Pulmonary artery endothelial cell (primary cell): Measurements from ENCODE around the gene ADAMTS10. TPM values are rescaled to one million over a fixed set of nuclear protein-coding genes. Genes with fewer than 3 reads are reported as not detected.
"Not testable (repeated sequence)": the region's sequence is repeated elsewhere in the genome, so short reads cannot be mapped to it uniquely, and the experiment has no call there.

ENCODE experiments used
- DNase-seq: peaks from one replicate; pipeline ENCODE4 v3.0.0-alpha.2; 2011; ENCODE audit warnings: low read depth, low spot score
- total RNA-seq: library from RNA; depleted of rRNA; stranded (reverse); fragments of >200 nt; gene quantifications from 2 replicates; pipeline ENCODE4 v1.2.3, GENCODE V29; 2014

The ADAMTS10 gene
- total RNA-seq, 1 donor from 2014 or later, result 2.0 TPM

- no peak for DNase-seq
Measured at GRCh38 chr19:8626842-8627241, 16.3 kb upstream of the ADAMTS10 start.

DNA sequence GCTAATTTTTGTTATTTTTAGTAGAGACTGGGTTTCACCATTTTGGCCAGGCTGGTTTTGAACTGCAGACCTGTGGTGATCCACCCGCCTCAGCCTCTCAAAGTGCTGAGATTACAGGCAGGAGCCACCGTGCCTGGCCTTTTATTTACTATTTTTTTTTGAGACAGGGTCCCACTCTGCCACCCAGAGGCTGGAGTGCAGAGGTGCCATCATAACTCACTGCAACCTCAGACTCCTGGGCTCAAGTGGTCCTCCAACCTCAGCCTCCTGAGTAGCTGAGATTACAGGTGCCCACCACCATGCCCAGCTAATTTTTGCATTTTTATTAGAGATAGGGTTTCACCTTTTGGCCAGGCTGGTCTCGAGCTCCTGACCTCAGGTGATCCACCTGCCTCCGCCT lies 12.4 kb upstream of the ADAMTS10 start:
- not testable (repeated sequence) for DNase-seq

- DNase-seq, result no peak
Measured at GRCh38 chr19:8618751-8619150, 8.2 kb upstream of the ADAMTS10 start.

DNA sequence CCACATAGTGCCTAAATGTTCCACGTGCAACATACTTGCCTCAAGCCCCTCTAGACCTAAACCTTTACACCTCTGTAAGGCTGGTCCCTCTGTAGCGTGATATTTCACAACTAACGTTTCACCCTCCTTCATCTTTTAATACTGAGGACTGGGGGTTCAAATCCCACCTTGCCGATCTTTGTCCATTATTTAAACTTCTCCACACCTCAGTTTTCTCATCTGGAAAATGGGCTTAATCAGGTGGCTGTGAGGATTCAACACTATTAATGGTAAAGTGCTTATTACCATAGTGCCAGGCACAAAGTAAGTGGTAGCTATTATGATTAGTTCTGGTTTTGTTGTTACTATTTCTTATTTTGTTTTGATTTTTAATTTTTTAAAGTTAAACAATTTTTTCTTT lies 7.5 kb upstream of the ADAMTS10 start:
- DNase-seq, result no peak

DNA sequence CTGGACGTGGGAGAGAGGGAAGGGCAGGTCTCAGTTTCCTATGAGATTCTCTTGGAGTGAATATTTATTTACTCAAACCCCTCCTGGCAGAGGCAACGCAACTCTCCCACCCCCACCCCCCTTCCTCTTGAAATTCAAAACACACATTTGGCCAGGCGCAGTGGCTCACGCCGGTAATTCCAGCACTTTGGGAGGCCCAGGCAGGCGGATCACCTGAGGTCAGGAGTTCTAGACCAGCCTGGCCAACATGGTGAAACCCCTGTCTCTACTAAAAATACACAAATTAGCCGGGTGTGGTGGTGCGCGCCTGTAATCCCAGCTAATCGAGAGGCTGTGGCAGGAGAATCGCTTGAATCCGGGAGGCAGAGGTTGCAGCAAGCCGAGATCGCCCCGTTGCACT lies 6.8 kb upstream of the ADAMTS10 start:
- not testable (repeated sequence) for DNase-seq

GRCh38 chr19:8616861-8617260 lies 6.3 kb upstream of the ADAMTS10 start:
- DNase-seq, result no peak

- no peak for DNase-seq
Measured at GRCh38 chr19:8615813-8616596, 5.5 kb upstream of the ADAMTS10 start.

DNA sequence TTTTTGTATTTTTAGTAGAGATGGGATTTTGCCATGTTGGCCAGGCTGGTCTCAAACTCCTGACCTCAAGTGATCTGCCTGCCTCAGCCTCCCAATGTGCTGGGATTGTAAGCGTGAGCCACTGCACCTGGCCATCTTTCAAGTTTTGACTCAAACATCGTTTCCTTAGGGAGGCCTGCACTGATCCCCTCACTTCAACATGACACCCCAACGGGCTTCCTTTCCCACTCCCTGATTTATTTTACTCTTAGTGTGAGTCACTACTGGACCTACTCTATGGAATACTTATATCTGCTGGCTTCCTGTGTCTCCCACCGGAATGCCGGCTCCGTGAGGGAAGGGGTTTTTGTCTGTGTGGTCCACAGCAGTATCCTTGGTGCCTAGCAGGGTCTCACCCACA lies 4.5 kb upstream of the ADAMTS10 start:
- DNase-seq, result no peak

DNA sequence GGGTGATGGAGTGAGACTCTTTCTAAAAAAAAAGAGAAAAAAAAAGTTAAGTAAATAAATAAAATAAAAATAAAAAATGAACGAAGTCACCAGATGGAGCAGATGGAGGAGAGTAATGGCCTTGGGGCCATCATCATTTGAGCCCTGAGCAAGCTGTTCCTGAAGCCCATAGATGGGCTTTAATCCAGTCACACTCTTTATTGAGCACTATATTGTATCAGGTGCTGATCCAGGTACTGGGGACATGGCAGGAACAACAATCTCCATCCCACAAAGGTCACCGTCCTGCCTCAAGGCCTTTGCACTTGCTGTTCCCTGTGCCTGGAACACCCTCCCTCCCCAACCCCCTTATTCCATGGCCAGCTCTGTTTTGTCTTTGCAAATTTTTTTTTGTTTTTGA lies 3.9 kb upstream of the ADAMTS10 start:
- DNase-seq, result no peak

DNA sequence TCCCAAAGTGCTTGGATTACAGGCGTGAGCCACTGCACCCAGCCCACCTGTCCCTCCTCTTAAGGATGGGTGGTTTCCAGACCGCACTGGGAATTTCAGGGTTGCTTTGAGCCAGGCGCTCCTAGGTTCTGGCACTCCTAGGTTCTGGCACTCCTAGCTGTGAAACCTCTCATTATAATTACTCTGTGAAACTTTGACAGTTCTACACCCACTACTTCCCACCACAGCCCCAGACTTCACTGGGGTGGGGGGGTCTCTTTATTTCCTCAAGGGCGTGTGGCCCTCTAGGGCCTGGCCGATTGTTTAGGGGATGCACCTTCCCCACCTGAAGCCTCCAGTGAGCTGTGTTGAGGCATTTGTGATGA lies 2.3 kb upstream of the ADAMTS10 start:
- DNase-seq, result no peak

DNA sequence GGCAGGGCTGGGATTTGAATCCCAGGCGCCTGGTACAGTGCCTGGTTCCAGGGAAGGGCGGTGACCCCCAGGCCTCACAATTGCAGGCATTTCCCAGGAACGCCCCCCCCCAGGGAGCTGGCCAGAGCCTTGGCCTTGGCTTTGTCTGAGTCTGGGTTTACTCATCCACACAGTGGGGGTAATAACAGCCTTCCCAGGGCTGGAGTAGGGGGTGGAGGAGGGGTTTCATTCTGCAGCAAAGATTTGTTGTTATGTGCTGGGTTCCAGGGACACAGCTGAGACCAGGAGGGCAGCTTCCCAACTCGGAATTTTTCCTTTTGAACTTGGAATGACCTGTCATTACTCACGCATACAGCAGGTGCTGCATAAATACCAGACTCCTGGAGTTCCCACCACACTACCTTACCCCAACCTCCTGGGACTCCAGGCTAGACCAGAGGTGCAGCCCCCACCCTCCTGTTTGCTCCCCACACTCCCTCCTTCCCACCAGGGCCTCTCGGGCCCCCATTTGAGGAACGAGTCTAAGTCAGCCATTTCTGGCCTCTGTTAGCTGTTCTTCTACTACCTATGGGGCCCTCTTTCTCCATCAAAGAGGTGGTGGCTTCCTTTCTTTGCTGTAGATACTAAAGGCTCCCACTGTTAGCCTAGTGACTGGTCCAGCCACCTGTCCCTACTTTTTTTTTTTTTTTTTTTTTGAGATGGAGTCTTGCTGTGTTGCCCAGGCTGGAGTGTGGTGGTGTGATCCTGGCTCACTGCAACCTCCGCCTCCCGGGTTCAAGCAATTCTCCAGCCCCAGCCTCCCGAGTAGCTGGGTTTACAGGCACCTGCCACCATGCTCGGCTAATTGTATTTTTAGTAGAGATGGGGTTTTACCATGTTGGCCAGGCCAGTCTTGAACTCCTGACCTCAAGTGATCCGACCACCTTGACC lies 1.6 kb upstream of the ADAMTS10 start:
- no peak for DNase-seq

DNA sequence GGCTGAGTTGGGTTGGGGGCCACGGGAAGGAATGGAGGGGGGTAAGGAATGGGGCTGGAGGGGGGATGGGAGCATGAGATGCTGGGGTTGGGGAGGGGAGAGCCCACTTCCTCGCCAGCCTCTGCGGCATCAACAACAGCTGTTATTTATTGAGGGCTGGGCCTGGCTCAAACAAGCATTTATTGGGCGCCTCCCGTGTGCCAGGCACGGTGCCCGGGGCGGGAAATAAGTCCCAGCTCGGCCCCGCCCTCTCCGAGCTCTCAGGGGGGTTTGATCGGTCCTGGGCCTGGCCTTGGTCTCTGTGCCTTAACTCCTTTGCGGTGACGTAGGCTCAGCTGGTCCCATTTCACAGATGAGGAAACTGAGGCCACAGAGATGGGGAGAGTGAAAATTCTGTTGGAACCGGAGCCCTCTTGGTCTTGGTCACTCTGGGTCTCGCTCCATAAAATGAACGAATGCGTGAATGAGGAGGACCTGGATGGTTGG lies 919 bp upstream of the ADAMTS10 start:
- no peak for DNase-seq

DNA sequence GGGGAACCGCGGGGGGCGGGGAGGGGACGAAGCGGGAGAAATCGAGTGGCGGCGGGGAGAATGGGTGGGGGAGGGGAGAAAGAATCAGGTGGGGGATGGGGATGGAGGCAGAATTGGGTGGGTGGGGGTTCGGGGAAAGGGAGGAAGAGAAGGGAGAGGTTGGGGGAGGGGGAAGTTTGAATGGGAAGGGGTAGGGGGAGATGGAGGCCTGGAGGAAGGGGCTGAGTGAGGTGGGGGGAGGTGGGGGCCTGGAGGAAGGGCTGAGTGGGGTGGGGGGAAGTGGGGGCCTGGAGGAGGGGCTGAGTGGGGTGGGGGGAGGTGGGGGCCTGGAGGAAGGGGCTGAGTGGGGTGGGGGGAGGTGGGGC lies 403 bp upstream of the ADAMTS10 start:
- no peak for DNase-seq

- no peak for DNase-seq
Measured at GRCh38 chr19:8609279-8610040, 1.1 kb downstream of the ADAMTS10 start.

- DNase-seq, result no peak
Measured at GRCh38 chr19:8608941-8609278, 1.6 kb downstream of the ADAMTS10 start.

DNA sequence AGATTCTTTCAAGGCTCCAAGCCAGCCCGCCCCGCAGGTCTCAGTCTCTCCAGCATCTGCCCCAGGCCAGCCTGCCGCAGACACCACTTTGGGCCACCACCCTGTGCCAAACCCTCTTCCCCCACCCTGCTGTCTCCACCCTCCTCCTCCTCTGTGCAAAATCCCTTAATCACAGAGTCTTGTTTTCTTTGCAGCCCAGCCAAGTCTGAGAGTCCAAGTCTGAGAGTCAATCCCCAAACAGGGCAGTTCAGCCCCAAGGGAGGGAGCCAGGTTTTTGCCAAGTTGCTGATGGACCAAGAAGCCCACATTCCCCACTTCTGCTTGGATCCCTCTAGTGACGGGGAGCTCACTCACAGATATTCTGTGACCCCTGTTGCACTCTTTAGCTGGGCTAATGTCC lies 3.1 kb downstream of the ADAMTS10 start:
- DNase-seq, result no peak

GRCh38 chr19:8605514-8605913 lies 5.0 kb downstream of the ADAMTS10 start:
- no peak for DNase-seq

GRCh38 chr19:8601796-8602195 lies 8.7 kb downstream of the ADAMTS10 start:
- DNase-seq, result no peak

DNA sequence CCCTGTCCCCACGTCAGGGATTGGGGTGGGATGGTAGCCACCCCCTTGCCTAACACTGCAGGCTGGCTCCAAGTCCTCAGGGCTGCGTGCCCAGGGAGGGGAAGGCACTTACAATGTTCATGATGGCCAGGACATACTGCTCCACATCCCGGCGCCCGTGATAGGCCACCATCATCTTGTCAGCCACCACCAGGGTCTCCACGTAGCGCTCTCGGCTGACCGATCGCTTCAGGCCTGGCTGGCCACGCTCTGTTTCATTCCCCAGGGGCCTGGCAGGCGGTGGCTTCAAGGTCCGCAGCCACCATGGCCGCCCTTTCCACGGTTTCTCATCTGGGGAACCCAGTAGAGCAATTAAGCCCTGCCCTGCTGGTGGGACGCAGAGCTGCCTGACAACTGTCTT lies 9.7 kb downstream of the ADAMTS10 start:
- no peak for DNase-seq

- no peak for DNase-seq
Measured at GRCh38 chr19:8600064-8600463, 10.5 kb downstream of the ADAMTS10 start.

GRCh38 chr19:8596168-8596567 lies 14.3 kb downstream of the ADAMTS10 start:
- DNase-seq, result no peak

DNA sequence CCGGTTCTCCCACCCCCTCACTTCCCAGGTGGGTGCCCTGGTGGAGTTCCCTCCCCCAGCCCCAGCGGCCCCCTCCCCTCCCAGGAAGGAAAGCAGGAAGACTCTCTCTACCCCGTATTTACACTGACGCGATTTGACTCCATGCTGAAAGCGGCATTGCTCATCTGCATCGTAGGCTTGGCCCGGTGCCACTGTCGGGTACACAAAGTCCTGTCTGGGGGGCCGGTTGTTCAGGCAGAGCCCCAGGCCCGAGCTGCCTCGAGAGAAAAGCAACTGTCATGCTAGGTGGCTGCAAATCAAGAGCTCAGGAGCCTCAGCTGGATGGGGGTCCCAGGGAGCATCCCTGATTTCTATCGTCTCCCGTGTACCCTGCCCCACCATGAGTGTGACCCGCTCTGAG lies 14.9 kb downstream of the ADAMTS10 start:
- DNase-seq, result no peak
